Neural cell (in vitro differentiated cells): ENCODE results near the gene SLCO4A1.

Experiments
- CTCF ChIP-seq: fragments of 450-650 bp; IDR thresholded peaks from 2 replicates; pipeline ENCODE4 v1.5.1; 2014; ENCODE audit warnings: antibody characterized with exemption, mild to moderate bottlenecking, moderate library complexity; ENCODE audit not compliant: poor library complexity, severe bottlenecking
- EZH2 ChIP-seq: fragments of 200-600, 300-800 bp; shearing (Covaris generic), sonication (generic); IDR thresholded peaks from 2 replicates; pipeline ENCODE4 v1.6.1; 2014; ENCODE audit warnings: antibody characterized with exemption, low read length, borderline replicate concordance, mild to moderate bottlenecking; ENCODE audit not compliant: insufficient read depth, poor library complexity, severe bottlenecking
- MXI1 ChIP-seq: fragments of 450-650 bp; conservative IDR thresholded peaks from 2 replicates; pipeline ENCODE4 v1.6.1; 2014; ENCODE audit warnings: antibody characterized with exemption, mild to moderate bottlenecking; ENCODE audit not compliant: poor library complexity, severe bottlenecking
- POLR2AphosphoS5 ChIP-seq: IDR thresholded peaks from 2 replicates; pipeline ENCODE4 v1.6.1; 2012
- TAF1 ChIP-seq: IDR thresholded peaks from 2 replicates; pipeline ENCODE4 v1.6.1; 2012; ENCODE audit warnings: low read depth

GRCh38 chr20:62646851-62647520, 4.7 kb downstream of the SLCO4A1 start:
- TF ChIP-seq CTCF (no peak), EZH2 (no peak), MXI1 (no peak), TAF1 (no peak), POLR2AphosphoS5 (no peak)
